HG03045 (cell line): ENCODE measurements around the gene PPP3CB.

Experiments
- ATAC-seq: cut with Tn5 transposase; IDR thresholded peaks from one replicate; pipeline ENCODE4 v1.9.1; 2021; ENCODE audit warnings: mild to moderate bottlenecking, moderate library complexity; ENCODE audit not compliant: unreplicated experiment

PPP3CB gene

GRCh38 chr10:73485320-73485719 is 10.5 kb downstream of the PPP3CB start:
- no peak for ATAC-seq

GRCh38 chr10:73480158-73480557 is 15.7 kb downstream of the PPP3CB start:
- ATAC-seq: no peak

- no peak for ATAC-seq
These were observed 17.2 kb downstream of the PPP3CB start for GRCh38 chr10:73478636-73479035.

- ATAC-seq: no peak
These were observed 24.6 kb downstream of the PPP3CB start for GRCh38 chr10:73471226-73471625.

GRCh38 chr10:73469579-73469978 is 26.2 kb downstream of the PPP3CB start:
- ATAC-seq: no peak

GRCh38 chr10:73467206-73467605 is 28.6 kb downstream of the PPP3CB start:
- no peak for ATAC-seq

- ATAC-seq: no peak
These were observed 29.7 kb downstream of the PPP3CB start for GRCh38 chr10:73465978-73466726.

- no peak for ATAC-seq
These were observed 34.9 kb downstream of the PPP3CB start for GRCh38 chr10:73460897-73461296.

- ATAC-seq: no peak
These were observed 36.0 kb downstream of the PPP3CB start for GRCh38 chr10:73459683-73460314.

- no peak for ATAC-seq
These were observed 39.5 kb downstream of the PPP3CB start for GRCh38 chr10:73456187-73456890.

- no peak for ATAC-seq
These were observed 46.7 kb downstream of the PPP3CB start for GRCh38 chr10:73449113-73449512.

GRCh38 chr10:73448384-73448783 is 47.4 kb downstream of the PPP3CB start:
- no peak for ATAC-seq

- ATAC-seq: no peak
These were observed 48.9 kb downstream of the PPP3CB start for GRCh38 chr10:73446926-73447325.

GRCh38 chr10:73444457-73444856 is 51.4 kb downstream of the PPP3CB start:
- no peak for ATAC-seq

- ATAC-seq: no peak
These were observed 56.1 kb downstream of the PPP3CB start for GRCh38 chr10:73439605-73440312.

GRCh38 chr10:73439055-73439454 is 56.8 kb downstream of the PPP3CB start:
- no peak for ATAC-seq

GRCh38 chr10:73433538-73433867 is 62.3 kb downstream of the PPP3CB start, which contains the start of gene MSS51:
Gene MSS51 (minus strand): TSS chr10:73433561. CDS start chr10:73428284, 5,277 bp downstream.
- ATAC-seq: no peak

- no peak for ATAC-seq
These were observed 62.9 kb downstream of the PPP3CB start for GRCh38 chr10:73432646-73433537.

GRCh38 chr10:73426318-73426717 is 69.5 kb downstream of the PPP3CB start:
- ATAC-seq: no peak

- ATAC-seq: no peak
These were observed 71.3 kb downstream of the PPP3CB start for GRCh38 chr10:73424478-73424877.
